ENCODE data around the gene LGR6. TPM values are rescaled to one million over a fixed set of nuclear protein-coding genes. Genes with fewer than 3 reads are reported as not detected.
A peak's percentile ranks its signal among the peaks of the same experiment; 100 is the strongest.

The LGR6 gene
- total RNA-seq, 4 donors from 2014 or later, result 0.15 TPM; not detected in 3

DNA sequence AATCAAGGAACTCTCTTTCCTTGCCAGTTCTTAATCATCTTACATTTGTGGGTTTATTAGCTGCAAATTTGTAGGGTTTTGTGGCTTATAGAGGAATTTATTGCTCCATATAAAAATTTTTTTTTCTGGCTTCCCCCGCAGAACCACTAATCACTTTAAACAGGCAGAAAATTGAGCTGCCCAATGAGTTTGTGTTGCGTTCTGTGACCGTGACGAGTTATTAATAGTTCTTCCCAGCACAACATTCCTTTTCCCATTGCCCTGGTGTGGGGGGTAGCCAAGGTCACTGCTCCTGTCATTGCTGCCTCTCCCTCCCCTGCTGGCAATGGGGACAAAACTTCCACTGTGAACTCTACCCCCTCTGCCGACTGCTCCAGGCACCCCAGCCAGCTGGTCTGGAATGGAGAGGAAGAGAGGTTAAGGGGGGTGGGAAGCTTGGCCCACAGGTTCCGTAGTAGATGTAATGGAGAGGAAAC is 93.1 kb downstream of the LGR6 start:
- no peak for TF ChIP-seq POLR2A (IDR thresholded peaks at IDR 0.05)
- TF ChIP-seq, protein P1, sequence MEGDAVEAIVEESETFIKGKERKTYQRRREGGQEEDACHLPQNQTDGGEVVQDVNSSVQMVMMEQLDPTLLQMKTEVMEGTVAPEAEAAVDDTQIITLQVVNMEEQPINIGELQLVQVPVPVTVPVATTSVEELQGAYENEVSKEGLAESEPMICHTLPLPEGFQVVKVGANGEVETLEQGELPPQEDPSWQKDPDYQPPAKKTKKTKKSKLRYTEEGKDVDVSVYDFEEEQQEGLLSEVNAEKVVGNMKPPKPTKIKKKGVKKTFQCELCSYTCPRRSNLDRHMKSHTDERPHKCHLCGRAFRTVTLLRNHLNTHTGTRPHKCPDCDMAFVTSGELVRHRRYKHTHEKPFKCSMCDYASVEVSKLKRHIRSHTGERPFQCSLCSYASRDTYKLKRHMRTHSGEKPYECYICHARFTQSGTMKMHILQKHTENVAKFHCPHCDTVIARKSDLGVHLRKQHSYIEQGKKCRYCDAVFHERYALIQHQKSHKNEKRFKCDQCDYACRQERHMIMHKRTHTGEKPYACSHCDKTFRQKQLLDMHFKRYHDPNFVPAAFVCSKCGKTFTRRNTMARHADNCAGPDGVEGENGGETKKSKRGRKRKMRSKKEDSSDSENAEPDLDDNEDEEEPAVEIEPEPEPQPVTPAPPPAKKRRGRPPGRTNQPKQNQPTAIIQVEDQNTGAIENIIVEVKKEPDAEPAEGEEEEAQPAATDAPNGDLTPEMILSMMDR (IDR thresholded peaks at IDR 0.05 in 4 of 5, conservative IDR thresholded peaks at IDR 0.05 in 1 of 5), result no peak
- no peaks in the 10 kb centered on the region for H3K9me3 ChIP-seq
- intact Hi-C loops (cut with DNase I; ENCODE audit: low total_unique reads) (no loop called here), in situ Hi-C loops (cut with MboI; ENCODE audit: low sequenced_read_pairs in 4 of 4) (no loop called here)
- DNase-seq (peak in 1 of 2 donors; percentile 26), ATAC-seq (no peak)
- no peaks in the 10 kb centered on the region for H3K36me3 ChIP-seq
- no peak overlapping the region for H3K4me3 ChIP-seq
- H3K4me1 ChIP-seq, result peaks cover 19 to 21% of the 10 kb centered on the region in 2 donors
- H3K27ac ChIP-seq, result peak overlapping the region in 3 of 4 donors; percentile 42 to 44 (median 43)
- no peaks in the 10 kb centered on the region for H3K27me3 ChIP-seq

DNA sequence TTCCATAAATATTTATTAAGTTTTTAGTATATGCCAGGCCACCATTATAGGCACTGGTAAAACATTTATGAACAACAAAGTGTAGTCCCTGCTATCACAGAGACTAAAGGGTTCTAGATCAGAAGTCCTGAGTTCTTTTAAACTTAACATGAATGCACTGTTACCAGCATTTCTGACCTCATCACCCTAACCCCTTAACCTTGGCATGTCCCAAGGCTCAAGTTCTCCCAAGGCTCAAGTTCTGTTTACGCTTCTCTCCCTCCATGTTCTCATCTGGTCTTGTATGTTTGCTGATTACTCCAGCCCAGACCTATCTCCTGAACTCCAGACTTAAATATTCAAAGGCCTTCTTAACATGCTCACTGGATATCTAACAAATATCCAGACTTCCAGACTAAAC is 93.6 kb downstream of the LGR6 start:
- peaks cover 19 to 24% of the 10 kb centered on the region in 2 donors for H3K4me1 ChIP-seq
- in situ Hi-C loops (cut with MboI; ENCODE audit: low sequenced_read_pairs in 4 of 4), result no loop called here
- intact Hi-C loops (cut with DNase I; ENCODE audit: low total_unique reads), result no loop called here
- H3K27me3 ChIP-seq, result no peaks in the 10 kb centered on the region
- DNase-seq (no peak), ATAC-seq (no peak)
- no peaks in the 10 kb centered on the region for H3K36me3 ChIP-seq
- peak overlapping the region in 3 of 4 donors; percentile 42 to 44 (median 43) for H3K27ac ChIP-seq
- no peak for TF ChIP-seq POLR2A (IDR thresholded peaks at IDR 0.05)
- TF ChIP-seq, protein P1 (IDR thresholded peaks at IDR 0.05 in 4 of 5, conservative IDR thresholded peaks at IDR 0.05 in 1 of 5), result no peak
- H3K4me3 ChIP-seq, result no peak overlapping the region
- no peaks in the 10 kb centered on the region for H3K9me3 ChIP-seq

DNA sequence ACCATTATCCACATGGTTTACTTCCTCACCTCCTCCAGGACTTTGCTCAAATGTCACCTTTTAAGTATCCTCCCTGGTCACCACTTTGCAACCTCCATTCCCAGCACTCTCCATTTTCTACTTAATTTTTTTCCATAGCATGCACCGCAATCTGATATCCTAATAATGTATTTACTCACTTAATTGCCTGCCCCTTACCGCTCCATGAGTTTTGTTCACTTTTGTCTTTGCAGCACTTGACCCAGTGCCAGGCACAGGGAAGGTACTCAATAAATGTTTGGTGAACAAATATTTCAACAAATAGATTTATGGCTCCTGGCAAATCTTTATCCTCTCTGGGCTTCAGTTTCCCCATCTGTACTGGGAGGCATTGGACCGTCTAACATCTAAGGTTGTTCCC is 94.6 kb downstream of the LGR6 start:
- no peak for DNase-seq
- Histone ChIP-seq H3K4me1 (peaks cover 19 to 31% of the 10 kb centered on the region in 2 donors), H3K36me3 (no peaks in the 10 kb centered on the region), H3K27me3 (no peaks in the 10 kb centered on the region), H3K9me3 (no peaks in the 10 kb centered on the region), H3K27ac (peak overlapping the region in 1 of 4 donors; percentile 41), H3K4me3 (no peak overlapping the region)
- intact Hi-C loops (cut with DNase I; ENCODE audit: low total_unique reads) (no loop called here), in situ Hi-C loops (cut with MboI; ENCODE audit: low sequenced_read_pairs in 4 of 4) (no loop called here)
- no peak for ATAC-seq
- no peak for TF ChIP-seq POLR2A (IDR thresholded peaks at IDR 0.05)
- TF ChIP-seq, protein P1 (IDR thresholded peaks at IDR 0.05 in 4 of 5, conservative IDR thresholded peaks at IDR 0.05 in 1 of 5), result no peak

DNA sequence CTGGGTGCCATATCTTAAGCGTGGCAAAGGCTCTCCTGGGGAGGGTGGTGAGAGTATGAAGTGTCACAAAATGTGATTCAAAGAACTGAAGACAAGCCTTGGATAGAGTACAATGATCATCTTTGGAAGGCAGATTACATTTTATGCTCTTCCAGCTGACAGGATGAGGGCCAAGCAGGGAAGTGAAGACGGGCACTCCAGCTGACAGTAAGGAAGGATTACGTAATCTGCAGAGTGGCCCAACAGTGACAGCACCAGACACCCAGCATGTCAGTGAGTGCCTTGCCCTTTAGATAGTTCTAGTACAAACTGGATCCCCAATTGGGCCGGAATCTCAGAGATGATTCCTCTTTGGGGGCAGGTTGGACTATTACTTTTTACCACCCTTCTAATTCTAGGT is 95.4 kb downstream of the LGR6 start:
- Histone ChIP-seq H3K4me3 (no peak overlapping the region), H3K4me1 (peaks cover 19 to 31% of the 10 kb centered on the region in 2 donors), H3K27me3 (no peaks in the 10 kb centered on the region), H3K27ac (peak overlapping the region in 1 of 4 donors; percentile 41), H3K36me3 (no peaks in the 10 kb centered on the region), H3K9me3 (no peaks in the 10 kb centered on the region)
- in situ Hi-C loops (cut with MboI; ENCODE audit: low sequenced_read_pairs in 4 of 4), result no loop called here
- intact Hi-C loops (cut with DNase I; ENCODE audit: low total_unique reads), result no loop called here
- no peak for TF ChIP-seq POLR2A (IDR thresholded peaks at IDR 0.05)
- TF ChIP-seq, protein P1 (IDR thresholded peaks at IDR 0.05 in 4 of 5, conservative IDR thresholded peaks at IDR 0.05 in 1 of 5), result no peak
- DNase-seq (peak; percentile 30 to 47), ATAC-seq (peak; percentile 77 to 87)

DNA sequence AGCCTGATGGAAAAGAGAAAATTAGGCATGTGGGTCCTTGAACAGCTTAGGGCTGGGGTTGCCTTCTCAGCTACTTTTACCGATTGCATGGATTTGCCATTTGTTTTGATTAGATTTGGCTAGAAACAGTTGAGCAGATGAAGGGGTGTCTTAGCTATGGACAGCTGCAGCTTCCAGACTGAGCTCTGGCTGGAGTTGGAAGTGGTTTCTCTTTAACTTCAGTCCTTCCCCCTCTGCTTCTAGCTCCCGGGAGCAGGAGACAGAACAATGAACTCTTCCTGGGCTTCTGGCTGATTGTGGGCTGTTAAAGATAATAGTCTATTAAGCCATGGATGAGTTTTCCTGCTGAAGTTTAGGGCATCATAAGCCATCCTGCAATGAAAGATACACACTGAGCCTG is 97.4 kb downstream of the LGR6 start:
- Histone ChIP-seq H3K4me3 (no peak overlapping the region), H3K36me3 (no peaks in the 10 kb centered on the region), H3K27me3 (no peaks in the 10 kb centered on the region), H3K4me1 (peaks cover 13 to 29% of the 10 kb centered on the region in 2 donors), H3K27ac (no peak overlapping the region), H3K9me3 (no peaks in the 10 kb centered on the region)
- intact Hi-C loops (cut with DNase I; ENCODE audit: low total_unique reads), result no loop called here
- DNase-seq (no peak), ATAC-seq (no peak)
- in situ Hi-C loops (cut with MboI; ENCODE audit: low sequenced_read_pairs in 4 of 4), result no loop called here
- TF ChIP-seq, protein P1 (IDR thresholded peaks at IDR 0.05 in 4 of 5, conservative IDR thresholded peaks at IDR 0.05 in 1 of 5), result no peak
- TF ChIP-seq POLR2A (IDR thresholded peaks at IDR 0.05), result no peak
